Activated CD4-positive, CD25-positive, alpha-beta regulatory T cell treated with anti-CD3 and anti-CD28 coated beads, Interleukin-2, amount 50 U/mL, for 16 hours (primary cell): ENCODE results near the gene MCC.

Source experiments
- DNase-seq: peaks from one replicate; pipeline ENCODE4 v3.0.0-alpha.2; 2020; ENCODE audit warnings: low read depth, low spot score

The MCC gene

DNA sequence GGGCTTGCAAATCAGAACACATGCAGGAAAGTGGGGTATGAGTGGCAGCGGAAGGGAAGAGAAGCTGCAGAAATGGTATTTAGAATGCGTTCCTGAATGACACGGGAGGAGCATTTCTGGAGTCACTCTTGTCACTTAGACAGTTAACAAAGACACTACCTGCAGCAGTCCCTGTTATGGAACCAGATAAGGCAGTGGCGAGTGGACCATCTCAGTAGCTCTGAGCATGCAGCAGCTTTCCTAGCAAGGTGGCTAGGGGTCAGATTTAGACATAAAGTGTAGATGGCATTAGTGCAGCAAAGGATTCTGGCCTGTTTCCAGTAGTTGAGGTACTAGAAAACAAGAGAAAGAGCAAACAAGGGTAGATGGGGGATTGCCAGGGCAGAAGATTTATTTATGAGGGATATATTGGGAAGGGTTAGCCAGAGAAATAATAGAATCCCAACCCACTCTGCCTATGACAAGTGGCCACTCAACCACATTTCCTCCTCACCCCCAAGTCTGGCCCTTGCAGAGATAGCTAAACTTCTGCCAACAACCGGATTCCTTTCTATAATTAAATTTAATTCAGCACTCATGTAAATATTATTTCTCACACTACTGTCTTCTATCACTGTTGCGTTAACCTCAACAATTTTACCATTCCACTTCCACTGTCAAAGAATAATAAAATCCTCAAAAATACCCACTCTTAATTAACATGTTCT is 310.0 kb downstream of the MCC start:
- no peak for DNase-seq

DNA sequence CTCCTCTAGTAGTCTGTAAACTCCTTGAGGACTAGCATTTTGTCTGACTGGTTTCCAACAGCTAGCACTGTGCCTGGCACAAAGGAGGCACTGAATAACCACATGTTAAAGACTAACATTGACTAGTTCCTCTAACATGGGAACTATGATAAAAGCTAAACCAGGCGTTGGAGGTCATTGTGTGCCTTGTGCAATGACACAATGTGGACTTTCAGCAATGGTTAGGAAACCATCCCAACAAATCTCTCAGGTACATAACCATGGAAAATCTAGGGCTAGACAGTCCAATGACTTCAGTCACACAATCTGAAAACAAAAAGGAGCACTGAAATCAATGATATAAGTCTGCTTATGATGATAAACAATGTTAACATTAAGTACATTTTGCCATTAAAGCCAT is 311.0 kb downstream of the MCC start:
- no peak for DNase-seq

DNA sequence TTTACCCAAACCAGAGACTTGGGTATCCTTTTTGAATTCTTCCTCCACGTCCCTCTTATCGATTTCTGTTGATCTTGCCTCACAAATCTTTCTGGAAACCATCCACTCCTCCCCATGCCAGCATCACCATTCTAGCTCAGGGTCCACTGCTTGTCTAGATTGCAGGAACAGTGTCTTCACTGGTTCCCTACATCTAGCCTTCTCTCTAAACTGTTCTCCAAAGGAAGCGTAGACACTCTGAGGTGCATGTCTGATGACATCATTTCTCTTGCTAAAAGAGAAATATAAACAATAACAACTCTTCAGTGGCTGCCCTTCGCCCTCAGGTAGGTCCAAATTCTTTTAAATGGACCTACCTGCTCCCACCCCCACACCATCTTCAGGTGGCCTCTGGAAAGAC is 311.5 kb downstream of the MCC start:
- no peak for DNase-seq

DNA sequence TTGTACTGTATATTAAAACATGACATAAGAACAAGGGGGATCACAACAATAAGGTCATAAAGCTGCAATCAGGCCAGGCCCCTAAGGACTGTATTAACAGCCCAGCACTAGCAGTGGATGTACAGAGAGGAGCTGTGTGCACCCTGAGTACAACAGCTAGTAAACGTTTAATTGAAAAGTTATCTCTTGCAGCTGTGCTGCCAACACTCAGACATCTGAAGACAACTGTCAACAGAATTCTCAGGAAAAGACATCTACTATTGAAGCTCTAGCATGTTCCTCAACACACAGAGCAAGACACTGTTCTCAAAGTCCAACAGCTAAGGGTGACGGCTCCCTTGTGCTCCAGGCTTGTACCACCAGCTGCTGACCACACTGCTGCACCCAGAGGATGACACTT is 312.1 kb downstream of the MCC start:
- DNase-seq, result no peak

DNA sequence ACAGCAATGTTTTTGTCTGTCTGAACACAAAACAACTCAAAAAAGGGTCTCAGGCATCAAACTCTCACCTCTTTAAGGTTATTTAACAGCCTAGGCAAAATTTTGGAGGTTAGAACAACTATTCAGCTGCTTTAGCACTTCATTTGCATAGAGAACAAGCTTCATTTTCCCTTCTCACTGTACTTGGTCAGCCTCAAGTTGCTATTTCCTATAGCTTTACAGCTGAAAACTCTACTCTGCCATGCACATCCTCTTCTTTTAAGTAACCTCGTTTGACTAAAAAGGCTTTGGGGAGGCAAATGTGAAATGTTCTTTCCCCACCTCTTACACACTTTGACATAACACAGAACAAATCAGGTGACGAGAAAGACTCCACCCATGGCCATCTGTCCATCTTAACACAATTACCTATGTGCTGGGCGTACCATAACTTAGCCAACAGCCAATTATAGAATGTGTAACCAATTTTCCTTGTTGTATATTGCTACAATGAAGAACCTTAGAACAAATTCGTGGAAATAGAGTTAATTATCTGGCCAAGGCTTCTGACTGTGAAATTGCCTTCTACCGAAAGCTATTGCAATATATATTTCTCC is 315.9 kb downstream of the MCC start:
- DNase-seq, result no peak

DNA sequence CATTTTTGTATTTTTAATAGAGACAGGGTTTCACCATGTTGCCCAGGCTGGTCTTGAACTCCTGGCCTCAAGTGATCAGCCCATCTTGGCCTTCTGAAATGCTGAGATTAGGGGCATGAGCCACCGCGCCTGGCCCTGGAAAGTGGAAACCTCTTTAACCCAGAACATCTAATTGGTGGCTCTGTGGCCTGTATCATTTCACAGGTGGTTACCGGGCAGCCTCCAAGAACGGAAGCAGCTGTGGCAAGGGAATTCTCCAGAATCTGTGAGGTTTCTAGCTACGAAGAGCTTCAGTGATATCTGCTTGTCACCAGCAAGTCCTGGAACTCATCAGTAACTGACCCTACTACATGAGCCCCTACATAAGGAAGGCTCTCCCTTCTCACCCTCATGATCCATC is 316.7 kb downstream of the MCC start:
- no peak for DNase-seq

DNA sequence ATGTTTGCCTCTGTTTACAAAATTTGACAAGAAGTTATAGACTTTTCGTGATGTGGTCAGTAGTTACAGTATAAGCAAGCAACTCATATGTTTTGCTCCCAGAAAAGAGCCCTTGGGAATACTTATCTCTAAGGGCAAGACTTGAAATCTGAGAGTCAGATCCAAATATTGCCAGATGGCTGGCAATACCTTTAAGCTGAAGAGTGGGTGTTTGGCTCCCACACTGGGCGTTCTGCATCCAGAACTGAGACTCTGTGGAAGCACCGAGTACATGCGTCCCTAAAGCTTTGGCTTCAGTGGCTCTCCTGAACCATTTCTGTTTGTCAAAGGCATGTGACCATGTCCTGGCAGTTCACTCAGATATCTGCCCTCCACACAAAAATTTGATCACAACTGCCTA is 317.5 kb downstream of the MCC start:
- no peak for DNase-seq

DNA sequence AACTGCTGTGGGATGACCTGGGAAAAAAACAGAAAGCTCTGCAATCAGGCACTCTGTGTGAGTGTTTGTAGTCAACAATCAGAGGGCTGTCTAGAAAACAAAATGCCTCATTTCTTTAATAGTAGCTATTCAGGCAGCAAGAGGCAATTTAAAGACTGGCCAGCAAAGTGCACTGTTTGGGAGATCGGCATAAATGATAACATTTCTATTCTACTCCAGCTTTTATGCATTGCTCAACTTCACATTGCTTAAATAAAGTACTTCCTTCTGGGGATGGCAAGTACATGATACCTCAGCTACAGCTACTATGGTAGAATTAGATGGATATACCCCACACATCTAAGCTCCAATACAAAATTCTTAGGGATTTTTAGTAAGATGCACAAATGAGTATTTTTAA is 318.5 kb downstream of the MCC start:
- no peak for DNase-seq

DNA sequence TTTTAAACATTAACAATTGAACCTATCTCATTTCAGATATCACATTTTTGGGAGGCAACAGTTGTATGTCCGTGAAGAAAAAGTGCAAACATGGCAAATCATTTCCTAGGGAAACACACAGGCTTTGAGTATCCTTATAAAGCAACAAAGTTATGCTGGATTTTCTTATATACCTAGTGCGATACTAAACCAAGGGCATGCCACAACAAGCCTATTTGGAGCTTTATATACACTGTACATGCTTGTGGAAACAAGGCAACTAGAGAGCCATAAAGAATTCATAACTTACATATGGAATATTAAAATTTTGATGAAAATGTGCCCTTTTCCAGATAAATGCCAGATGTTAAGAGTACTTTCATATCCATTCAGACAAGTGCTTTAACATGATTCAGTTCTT is 320.3 kb downstream of the MCC start:
- DNase-seq, result no peak

DNA sequence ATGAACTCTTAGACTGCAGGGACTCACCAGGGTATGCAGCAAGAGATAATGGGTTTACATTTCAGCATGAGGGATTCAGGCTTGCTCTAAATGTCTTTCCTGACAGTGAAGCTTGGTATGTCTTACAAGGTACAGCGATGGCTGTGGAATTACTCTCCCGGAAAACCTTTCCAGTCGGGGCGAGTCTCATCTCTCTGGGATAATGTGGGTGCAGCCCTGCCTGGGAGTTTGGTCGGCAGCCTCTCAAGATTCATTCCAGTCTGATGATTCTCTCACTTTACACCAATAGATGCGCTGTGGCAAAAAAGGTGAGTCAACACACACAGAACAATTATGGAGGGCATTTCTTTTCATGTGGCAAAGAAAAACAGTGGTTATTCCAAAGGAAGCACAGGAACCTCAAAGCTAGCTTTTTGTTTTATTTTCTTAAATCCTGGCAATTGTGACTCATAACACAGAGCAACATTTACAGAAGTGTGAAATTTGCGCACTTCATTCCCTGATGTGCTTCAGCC is 321.3 kb downstream of the MCC start:
- no peak for DNase-seq

DNA sequence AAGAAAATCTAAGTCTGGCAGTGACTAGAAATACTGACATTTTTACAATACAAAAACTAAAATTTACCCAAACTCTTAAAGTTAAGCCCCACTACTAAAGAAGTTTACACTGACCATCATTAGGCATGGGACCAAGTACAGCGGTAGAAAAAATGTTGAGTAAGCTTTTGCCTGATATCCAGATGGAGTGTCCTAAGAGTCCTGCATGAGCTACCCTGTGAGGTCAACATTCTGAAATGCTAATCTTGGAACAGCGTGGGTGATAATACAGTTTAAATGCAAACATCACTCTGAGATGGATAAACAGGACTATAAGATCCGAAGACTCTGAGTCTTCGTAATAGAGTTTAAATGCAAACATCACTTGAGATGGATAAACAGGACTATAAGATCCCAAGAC is 322.0 kb downstream of the MCC start:
- no peak for DNase-seq

DNA sequence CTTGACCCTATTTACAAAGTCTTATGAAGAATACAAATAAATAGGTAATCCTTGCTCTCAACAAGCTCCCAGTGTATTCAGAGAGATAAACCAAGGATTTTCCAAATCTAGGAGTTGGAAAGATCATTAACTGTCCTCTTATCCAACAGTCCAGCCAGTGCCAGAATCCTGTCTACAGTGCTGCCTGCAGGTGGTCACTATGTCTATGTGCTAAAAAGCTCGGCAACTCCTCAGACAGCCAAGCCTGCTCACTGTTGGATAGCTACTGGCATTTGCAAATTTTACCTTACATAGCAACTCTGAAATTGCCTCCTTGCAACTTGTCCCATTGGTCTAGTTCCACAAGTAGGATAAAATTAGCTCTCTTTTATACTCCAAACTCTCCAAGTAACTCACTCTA is 324.2 kb downstream of the MCC start:
- DNase-seq, result no peak

DNA sequence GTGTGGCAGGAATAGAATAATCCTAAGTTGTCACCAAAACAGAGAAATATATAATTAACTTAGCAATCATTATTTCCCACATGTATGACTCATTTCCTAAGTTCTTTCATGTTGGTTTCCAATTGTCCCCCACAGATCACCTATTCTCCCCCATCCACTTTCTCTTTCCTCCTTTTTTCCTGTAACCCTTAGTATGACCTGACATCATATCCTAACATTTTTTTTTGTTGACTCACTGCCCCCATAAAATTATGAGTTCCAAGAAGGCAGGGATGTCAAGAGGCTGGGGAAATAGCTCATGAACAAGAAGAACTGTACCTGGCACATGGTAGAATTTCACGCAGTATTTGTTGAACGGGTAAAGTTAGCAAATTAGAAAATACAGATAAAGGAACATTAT is 324.9 kb downstream of the MCC start:
- no peak for DNase-seq

DNA sequence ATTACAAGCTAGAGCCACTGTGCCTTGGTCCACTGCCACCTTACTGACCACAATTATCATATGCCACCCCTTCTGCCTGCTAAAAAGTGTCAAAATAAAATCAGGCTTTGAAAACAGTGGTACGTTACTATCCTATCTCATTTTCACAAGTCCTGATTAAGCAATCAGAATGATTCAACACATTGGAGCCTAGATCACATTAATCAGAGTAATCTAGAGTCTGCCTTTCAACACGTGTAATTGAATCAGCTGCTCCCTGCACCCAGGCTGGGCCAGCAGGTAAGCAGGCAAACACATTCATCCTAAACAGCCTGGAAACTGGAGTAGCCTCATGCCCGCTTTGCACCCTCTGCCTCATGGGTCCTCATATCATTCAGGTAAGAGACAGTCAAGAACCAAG is 325.5 kb downstream of the MCC start:
- DNase-seq, result no peak

DNA sequence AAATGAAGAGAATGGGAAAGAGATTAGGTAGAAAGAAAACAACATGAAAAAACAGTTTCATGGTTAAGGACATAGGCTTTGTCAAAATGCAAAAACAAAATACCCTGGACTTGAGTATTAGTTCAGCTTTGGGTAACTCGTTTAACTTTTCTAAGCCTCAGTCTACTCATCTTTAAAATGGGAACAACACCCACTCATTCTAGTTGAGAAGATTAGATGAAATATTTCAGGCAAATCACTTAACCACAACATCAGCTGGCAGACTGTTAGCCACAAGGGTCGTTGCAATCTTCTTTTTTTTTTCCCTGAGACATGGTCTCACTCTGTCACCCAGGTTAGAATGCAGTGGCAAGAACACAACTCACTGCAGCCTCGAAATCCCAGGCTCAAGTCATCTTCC is 326.0 kb downstream of the MCC start:
- no peak for DNase-seq

DNA sequence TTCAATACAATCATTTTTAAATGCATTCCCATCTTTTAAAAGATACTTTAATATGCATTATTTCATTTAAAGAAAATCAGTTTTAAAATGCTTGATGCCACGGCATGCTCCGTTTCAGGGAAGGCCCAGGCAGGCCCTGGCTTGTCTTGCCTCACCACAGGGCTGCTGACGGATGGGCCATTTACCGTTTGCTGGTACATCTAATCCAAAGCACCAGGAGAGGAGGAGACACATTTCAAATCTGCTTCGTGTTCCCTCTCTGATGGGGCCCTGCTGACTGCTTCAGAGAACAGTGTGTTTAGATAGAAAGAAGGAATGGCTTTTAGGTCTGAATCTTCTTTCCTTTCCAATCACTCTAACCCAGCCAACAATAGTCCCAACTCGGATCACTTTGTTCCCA is 326.4 kb downstream of the MCC start:
- no peak for DNase-seq

DNA sequence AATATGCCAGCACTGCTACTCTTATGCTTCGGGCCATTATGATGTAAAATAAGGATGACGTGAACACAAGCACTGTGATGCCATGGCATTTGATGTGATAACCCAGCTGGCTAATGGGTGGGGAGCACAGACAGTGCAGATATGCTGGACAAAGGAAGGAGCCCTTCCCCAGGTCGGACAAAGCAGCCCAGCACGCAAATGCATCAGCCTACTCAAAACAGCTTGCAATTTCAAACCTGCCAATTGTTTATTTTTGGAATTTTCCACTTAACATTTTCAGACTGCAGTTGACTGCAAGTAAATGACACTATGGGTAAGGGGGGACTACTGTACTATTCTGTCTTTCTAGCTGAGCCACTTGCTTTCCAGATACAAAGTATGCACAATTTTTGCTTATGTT is 330.4 kb downstream of the MCC start:
- DNase-seq, result no peak

DNA sequence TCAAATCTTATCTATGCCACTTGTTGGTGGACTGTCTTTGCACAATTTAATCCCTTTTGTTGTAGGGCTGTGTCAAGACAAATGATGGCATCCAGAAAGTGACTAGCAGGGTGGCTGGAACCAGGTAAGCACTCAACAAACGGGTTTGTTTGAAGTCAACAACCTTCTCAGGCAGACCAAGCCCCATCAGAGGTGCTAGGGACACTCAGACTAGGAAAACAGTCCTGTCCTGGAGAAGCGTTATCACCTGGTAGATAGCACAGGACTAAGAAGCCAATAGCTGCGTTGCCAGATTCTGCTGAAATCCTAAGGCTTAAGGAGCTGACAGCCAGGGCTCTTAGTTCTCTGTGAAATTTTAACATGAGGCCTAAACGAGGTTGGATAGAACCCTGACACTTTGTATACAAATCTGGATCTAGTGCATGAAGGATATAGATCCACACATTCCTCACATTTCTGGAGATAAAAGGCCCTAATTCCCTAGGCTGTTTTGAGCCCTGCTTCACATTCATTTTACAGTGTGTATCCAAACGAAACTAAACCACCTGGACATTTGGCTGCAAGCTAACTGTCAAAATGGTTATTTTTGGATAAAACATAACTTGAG is 331.9 kb downstream of the MCC start:
- DNase-seq, result no peak

DNA sequence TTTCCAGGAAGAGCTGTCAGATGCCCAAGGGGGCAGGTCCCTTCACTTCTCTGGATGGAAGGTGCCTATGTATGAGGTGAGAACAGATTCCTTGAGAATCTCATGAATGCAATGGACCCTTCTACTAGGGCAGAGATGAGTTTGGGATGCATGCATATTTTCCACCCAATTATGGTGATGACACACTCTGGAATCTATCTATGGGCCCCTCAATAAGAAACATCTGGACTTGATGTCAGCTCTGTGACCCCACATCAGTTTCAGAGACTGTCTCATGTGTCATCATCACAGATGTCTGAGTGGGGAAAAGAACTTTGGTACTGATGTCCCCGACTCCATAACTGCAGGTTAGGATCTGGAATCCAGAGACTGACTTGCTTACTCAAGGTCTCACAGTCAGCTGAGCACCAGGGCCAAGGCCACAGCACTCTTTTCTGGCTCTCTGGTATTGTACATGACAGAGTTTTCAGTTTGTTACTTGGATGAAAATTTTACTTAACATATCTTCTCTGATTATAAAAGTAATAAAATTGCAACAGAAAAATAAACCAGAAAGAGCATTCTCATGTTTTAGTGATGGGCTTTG is 334.6 kb downstream of the MCC start:
- no peak for DNase-seq

DNA sequence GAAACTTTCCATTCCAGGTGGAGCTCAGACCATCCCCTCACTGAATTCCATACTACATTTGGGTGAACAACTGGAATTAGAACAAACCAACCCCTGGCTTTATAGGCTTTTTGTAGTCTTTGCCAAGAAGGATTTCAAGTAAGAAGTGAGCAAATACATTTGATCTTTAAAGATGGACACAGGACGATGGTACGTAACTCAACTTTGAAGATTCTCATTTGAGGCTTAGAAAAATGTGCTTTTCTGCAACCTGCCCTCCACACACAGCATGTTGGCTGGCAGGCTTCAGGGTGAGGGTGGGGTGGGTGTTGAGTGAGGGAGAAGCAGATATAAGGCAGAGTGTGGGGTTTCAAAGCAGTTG is 335.9 kb downstream of the MCC start:
- no peak for DNase-seq

DNA sequence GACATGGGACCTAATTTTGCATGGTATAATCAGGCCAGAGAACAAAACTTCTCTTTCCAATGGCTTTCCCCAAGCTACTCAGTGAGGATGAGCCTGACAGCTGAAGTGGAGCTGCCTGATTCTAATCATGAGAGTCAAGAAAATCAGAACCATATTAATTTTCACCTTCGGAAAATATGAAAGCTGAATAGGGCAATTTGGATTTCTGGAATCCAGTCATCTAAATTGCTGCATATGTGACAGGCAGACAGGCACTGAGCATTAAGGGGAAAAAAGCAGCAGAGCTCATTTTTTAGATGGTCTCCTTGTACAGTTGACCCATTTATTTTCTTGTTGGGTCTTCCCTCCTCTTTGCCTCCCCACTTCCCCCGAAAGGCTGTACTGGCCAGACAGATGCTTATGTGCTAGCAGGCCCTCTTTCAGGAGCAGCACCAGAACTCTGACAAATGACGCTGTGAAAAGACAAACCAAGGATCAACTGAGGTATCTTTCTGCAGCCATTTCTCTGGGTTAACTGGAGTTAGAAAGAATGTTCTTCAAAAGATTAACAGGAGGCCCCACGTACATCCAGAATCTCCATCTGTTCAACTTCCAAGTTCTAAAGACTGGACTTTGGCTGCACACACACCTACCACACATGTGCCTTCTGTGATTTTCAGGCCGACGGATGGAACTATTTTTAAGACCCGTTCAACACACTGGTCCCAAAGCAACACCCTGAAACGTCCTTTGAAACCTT is 336.4 kb downstream of the MCC start:
- DNase-seq, result no peak

DNA sequence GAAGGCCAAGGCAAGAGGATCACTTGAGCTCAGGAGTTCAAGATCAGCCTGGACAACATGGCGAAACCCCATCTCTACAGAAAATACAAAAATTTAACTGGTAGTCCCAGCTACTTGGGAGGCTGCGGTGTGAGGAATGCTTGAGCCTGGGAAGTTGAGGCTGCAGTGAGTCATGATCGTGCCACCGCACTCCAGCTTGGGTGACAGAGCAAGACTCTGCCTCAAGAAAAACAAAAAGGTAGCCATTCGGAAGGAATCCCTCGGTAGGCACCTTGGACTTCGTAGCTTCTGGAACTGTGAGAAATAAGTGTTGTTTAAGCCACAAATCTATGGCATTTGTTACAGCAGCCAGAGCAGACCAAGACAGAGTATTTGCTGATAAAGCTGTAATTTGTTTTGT is 337.4 kb downstream of the MCC start:
- DNase-seq, result no peak
